Thyroid gland (tissue), 4 donors: ENCODE data around the gene C11orf91.

ENCODE experiments used
- CTCF ChIP-seq, 6 experiments: fragments of 200-600 bp in 3 of 6; fragments of 450-650 bp in 3 of 6; sonication (generic) in 3 of 6; IDR thresholded peaks; one replicate each; pipeline ENCODE4 v1.5.1; 2016 to 2019; ENCODE audit warnings: antibody characterized with exemption in 6 of 6, mild to moderate bottlenecking in 2 of 6, inconsistent platforms in 1 of 6, moderate library complexity in 1 of 6
- POLR2A ChIP-seq, 2 donors: fragments of 450-650 bp; IDR thresholded peaks; one replicate each; pipeline ENCODE4 v1.6.1; 2017; ENCODE audit warnings: antibody characterized with exemption in 2 of 2, mild to moderate bottlenecking in 2 of 2, moderate library complexity in 1 of 2

- TF ChIP-seq CTCF (IDR thresholded peaks at IDR 0.05) = no peak
- TF ChIP-seq POLR2A (IDR thresholded peaks at IDR 0.05) = no peak
These were observed 11.1 kb downstream of the C11orf91 start for GRCh38 chr11:33689501-33689900.
